NB4 (cell line): ENCODE measurements around the gene TMEM207.

Experiments used
- MYC ChIP-seq: IDR thresholded peaks from 2 replicates; pipeline ENCODE4 v1.6.1; 2011; ENCODE audit warnings: low read depth, low read length
- POLR2A ChIP-seq: IDR thresholded peaks from 2 replicates; pipeline ENCODE4 v1.6.1; 2011; ENCODE audit warnings: mild to moderate bottlenecking; ENCODE audit not compliant: insufficient read length; ENCODE audit errors: extremely low read depth
- TF ChIP-seq, protein P1 (sequence below): IDR thresholded peaks from one replicate; pipeline ENCODE4 v1.5.1; 2012; ENCODE audit warnings: low read depth, low read length
- TF ChIP-seq, protein P2 (sequence below): IDR thresholded peaks from 2 replicates; pipeline ENCODE4 v1.6.1; 2011; ENCODE audit warnings: low read depth, low read length

DNA sequence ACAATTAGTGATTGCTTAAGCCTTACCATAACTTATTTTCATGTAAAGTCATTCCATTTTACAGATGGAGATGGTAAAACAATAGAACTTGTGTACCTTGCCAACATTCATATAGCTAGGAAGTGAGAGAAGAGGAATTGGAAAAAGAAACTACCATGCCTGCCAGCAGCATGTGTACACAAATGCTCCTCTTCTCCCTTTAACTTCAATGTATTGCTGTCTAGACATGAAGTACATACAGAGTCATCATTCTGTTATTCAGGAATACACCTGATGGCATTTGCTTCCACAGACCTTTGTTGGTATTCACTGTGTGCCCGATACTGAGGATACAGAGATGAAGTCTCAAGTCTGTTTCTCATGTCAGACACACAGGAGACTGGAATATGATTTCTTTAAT lies 7.1 kb upstream of the TMEM207 start:
- no peak for TF ChIP-seq POLR2A
- TF ChIP-seq, protein P1, sequence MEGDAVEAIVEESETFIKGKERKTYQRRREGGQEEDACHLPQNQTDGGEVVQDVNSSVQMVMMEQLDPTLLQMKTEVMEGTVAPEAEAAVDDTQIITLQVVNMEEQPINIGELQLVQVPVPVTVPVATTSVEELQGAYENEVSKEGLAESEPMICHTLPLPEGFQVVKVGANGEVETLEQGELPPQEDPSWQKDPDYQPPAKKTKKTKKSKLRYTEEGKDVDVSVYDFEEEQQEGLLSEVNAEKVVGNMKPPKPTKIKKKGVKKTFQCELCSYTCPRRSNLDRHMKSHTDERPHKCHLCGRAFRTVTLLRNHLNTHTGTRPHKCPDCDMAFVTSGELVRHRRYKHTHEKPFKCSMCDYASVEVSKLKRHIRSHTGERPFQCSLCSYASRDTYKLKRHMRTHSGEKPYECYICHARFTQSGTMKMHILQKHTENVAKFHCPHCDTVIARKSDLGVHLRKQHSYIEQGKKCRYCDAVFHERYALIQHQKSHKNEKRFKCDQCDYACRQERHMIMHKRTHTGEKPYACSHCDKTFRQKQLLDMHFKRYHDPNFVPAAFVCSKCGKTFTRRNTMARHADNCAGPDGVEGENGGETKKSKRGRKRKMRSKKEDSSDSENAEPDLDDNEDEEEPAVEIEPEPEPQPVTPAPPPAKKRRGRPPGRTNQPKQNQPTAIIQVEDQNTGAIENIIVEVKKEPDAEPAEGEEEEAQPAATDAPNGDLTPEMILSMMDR, result no peak
- no peak for TF ChIP-seq MYC
- TF ChIP-seq, protein P2, sequence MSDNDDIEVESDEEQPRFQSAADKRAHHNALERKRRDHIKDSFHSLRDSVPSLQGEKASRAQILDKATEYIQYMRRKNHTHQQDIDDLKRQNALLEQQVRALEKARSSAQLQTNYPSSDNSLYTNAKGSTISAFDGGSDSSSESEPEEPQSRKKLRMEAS, result no peak
